Panc1 (cell line): Measurements from ENCODE around the gene RARB. TPM values are rescaled to one million over a fixed set of nuclear protein-coding genes. Genes with fewer than 3 reads are reported as not detected.
A peak's percentile ranks its signal among the peaks of the same experiment; 100 is the strongest.

Experiments
- ATAC-seq: fragments of 200-7000 bp; cut with Tn5 transposase; 2 replicates; pipeline ENCODE4 v1.9.1; 2020; ENCODE audit warnings: mild to moderate bottlenecking, moderate library complexity
- BruUV-seq: library from RNA; stranded (reverse); fragments of 400-500 nt; replicated peaks from 2 replicates; lab custom pipeline; 2021; lab: Mats Ljungman, UMichigan
- CTCF ChIA-PET: fragments of 300-600 bp; sonication (Branson Sonifier 250); formaldehyde crosslinking; loops from one replicate; lab custom pipeline; 2022; ENCODE audit warnings: antibody characterized with exemption; lab: Charles Lee
- POLR2A ChIA-PET: fragments of 300-600 bp; sonication (Branson Sonifier 250); formaldehyde crosslinking; loops from one replicate; lab custom pipeline; 2022; ENCODE audit warnings: antibody characterized with exemption; lab: Charles Lee
- DNase-seq: peaks from one replicate; pipeline ENCODE4 v3.0.0-alpha.2; 2010; ENCODE audit warnings: low read depth, low spot score
- H3K27ac ChIP-seq: 2 replicates; pipeline ENCODE4 v1.5.1; 2011; ENCODE audit warnings: mild to moderate bottlenecking, low read length, inconsistent platforms
- H3K27me3 ChIP-seq: fragments of 200-500 bp; sonication (Bioruptor generic); 2 replicates; pipeline ENCODE4 v1.6.0; 2014; ENCODE audit warnings: low read length, inconsistent platforms; ENCODE audit not compliant: control insufficient read depth, insufficient read depth
- H3K36me3 ChIP-seq: fragments of 200-500 bp; sonication (Bioruptor generic); 2 replicates; pipeline ENCODE4 v1.5.1; 2014; ENCODE audit warnings: inconsistent platforms, mild to moderate bottlenecking, low read length, moderate library complexity; ENCODE audit not compliant: control insufficient read depth, insufficient read depth
- H3K4me1 ChIP-seq: 2 replicates; pipeline ENCODE4 v1.5.1; 2011; ENCODE audit warnings: inconsistent platforms, mild to moderate bottlenecking, low read length, moderate library complexity; ENCODE audit not compliant: control insufficient read depth, insufficient read depth
- H3K4me3 ChIP-seq, 2 experiments: 2 replicates each; pipeline ENCODE4 v1.5.1; 2011 to 2012; ENCODE audit warnings: low read depth in 2 of 2, low read length in 2 of 2, mild to moderate bottlenecking in 2 of 2, inconsistent platforms in 1 of 2, moderate library complexity in 1 of 2
- H3K9me3 ChIP-seq: fragments of 200-500 bp; sonication (Bioruptor generic); 2 replicates; pipeline ENCODE4 v1.5.1; 2014; ENCODE audit warnings: low read depth, mild to moderate bottlenecking, inconsistent platforms, low read length, moderate library complexity; ENCODE audit not compliant: control insufficient read depth, insufficient read depth
- POLR2AphosphoS5 ChIP-seq: IDR thresholded peaks from 2 replicates; pipeline ENCODE4 v1.6.1; 2012; ENCODE audit warnings: mild to moderate bottlenecking, low read depth, low read length, moderate library complexity
- SIN3A ChIP-seq: IDR thresholded peaks from 2 replicates; pipeline ENCODE4 v1.6.1; 2012; ENCODE audit warnings: low read depth, mild to moderate bottlenecking, low read length, moderate library complexity, borderline replicate concordance; ENCODE audit not compliant: insufficient read depth
- TCF7L2 ChIP-seq: IDR thresholded peaks from 2 replicates; pipeline ENCODE4 v1.6.1; 2011; ENCODE audit warnings: mild to moderate bottlenecking, low read depth, low read length, inconsistent platforms
- in situ Hi-C: cut with HindIII; loops from 2 replicates; pipeline ENCODE4 v1.10.0; 2016; ENCODE audit warnings: low sequenced_read_pairs, low pct_unique_long_range_greater_than_20kb
- intact Hi-C: fragments of 100-400 bp; cut with micrococcal nuclease; formaldehyde crosslinking; loops from one replicate; pipeline ENCODE4 v1.10.0; 2022; ENCODE audit not compliant: unreplicated experiment
- total RNA-seq: library from RNA; stranded (reverse); gene quantifications from one replicate; pipeline ENCODE4 v1.2.1, GENCODE V29; 2021; ENCODE audit not compliant: unreplicated experiment
- TF ChIP-seq, protein P1 (sequence below), 2 experiments: IDR thresholded peaks; 2 replicates each; pipeline ENCODE4 v1.6.1; 2011 to 2012; ENCODE audit warnings: low read depth in 2 of 2, control low read depth in 1 of 2, low read length in 1 of 2, mild to moderate bottlenecking in 1 of 2, moderate library complexity in 1 of 2; ENCODE audit not compliant: insufficient read depth in 1 of 2
- TF ChIP-seq, protein P2 (sequence below): fragments of 450-650 bp; IDR thresholded peaks from 2 replicates; pipeline ENCODE4 v1.5.1; 2017; ENCODE audit warnings: mild to moderate bottlenecking

RARB gene
- total RNA-seq, 1 experiment from 2014 or later, result not detected

DNA sequence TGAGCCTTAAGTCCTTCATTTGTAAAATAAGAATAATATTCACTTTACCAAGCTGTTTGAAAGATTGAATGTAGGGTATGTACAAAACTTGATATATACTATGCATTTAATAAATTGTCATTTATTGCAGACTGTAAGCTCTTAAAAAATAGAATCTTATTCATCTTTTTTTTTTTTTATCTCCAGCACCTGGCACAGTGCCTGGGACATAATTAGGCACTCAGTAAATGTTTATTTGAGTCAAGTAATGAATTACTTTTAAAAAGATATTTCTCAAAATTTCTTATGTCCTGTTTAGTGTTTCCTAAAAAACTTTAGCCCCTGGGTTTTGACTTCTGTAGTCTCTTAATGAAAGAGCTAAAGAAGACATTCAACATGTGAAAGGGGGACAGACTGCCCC is 164.9 kb downstream of the RARB start:
- H3K27ac ChIP-seq, result no peak overlapping the region
- in situ Hi-C loops, result no loop called here
- CTCF ChIA-PET, result interaction anchor here (0.6 to 0.7 kb wide), 2 partner anchors 23 to 911 kb away, joined by 3 read pairs; no protein-coding TSS in a partner anchor
- POLR2A ChIA-PET, result no interaction called here
- intact Hi-C loops, result loop anchor here (5.0 kb wide), 1 partner anchor 631 kb away; no protein-coding TSS in a partner anchor
- ATAC-seq, result no peak
- H3K9me3 ChIP-seq, result no peaks in the 10 kb centered on the region
- DNase-seq, result no peak
- TF ChIP-seq POLR2AphosphoS5 (no peak), TCF7L2 (no peak), SIN3A (no peak)
- TF ChIP-seq, protein P1, sequence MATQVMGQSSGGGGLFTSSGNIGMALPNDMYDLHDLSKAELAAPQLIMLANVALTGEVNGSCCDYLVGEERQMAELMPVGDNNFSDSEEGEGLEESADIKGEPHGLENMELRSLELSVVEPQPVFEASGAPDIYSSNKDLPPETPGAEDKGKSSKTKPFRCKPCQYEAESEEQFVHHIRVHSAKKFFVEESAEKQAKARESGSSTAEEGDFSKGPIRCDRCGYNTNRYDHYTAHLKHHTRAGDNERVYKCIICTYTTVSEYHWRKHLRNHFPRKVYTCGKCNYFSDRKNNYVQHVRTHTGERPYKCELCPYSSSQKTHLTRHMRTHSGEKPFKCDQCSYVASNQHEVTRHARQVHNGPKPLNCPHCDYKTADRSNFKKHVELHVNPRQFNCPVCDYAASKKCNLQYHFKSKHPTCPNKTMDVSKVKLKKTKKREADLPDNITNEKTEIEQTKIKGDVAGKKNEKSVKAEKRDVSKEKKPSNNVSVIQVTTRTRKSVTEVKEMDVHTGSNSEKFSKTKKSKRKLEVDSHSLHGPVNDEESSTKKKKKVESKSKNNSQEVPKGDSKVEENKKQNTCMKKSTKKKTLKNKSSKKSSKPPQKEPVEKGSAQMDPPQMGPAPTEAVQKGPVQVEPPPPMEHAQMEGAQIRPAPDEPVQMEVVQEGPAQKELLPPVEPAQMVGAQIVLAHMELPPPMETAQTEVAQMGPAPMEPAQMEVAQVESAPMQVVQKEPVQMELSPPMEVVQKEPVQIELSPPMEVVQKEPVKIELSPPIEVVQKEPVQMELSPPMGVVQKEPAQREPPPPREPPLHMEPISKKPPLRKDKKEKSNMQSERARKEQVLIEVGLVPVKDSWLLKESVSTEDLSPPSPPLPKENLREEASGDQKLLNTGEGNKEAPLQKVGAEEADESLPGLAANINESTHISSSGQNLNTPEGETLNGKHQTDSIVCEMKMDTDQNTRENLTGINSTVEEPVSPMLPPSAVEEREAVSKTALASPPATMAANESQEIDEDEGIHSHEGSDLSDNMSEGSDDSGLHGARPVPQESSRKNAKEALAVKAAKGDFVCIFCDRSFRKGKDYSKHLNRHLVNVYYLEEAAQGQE (IDR thresholded peaks at IDR 0.05; ENCODE audit: insufficient read depth in 1 of 2, low read depth in 2 of 2, low read length in 1 of 2), result no peak
- TF ChIP-seq, protein P2, sequence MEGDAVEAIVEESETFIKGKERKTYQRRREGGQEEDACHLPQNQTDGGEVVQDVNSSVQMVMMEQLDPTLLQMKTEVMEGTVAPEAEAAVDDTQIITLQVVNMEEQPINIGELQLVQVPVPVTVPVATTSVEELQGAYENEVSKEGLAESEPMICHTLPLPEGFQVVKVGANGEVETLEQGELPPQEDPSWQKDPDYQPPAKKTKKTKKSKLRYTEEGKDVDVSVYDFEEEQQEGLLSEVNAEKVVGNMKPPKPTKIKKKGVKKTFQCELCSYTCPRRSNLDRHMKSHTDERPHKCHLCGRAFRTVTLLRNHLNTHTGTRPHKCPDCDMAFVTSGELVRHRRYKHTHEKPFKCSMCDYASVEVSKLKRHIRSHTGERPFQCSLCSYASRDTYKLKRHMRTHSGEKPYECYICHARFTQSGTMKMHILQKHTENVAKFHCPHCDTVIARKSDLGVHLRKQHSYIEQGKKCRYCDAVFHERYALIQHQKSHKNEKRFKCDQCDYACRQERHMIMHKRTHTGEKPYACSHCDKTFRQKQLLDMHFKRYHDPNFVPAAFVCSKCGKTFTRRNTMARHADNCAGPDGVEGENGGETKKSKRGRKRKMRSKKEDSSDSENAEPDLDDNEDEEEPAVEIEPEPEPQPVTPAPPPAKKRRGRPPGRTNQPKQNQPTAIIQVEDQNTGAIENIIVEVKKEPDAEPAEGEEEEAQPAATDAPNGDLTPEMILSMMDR, result no peak
- BruUV-seq, result no TSS peak
- H3K27me3 ChIP-seq, result no peaks in the 10 kb centered on the region
- H3K36me3 ChIP-seq, result no peaks in the 10 kb centered on the region
- H3K4me3 ChIP-seq, result no peak overlapping the region
- H3K4me1 ChIP-seq, result no peaks in the 10 kb centered on the region

DNA sequence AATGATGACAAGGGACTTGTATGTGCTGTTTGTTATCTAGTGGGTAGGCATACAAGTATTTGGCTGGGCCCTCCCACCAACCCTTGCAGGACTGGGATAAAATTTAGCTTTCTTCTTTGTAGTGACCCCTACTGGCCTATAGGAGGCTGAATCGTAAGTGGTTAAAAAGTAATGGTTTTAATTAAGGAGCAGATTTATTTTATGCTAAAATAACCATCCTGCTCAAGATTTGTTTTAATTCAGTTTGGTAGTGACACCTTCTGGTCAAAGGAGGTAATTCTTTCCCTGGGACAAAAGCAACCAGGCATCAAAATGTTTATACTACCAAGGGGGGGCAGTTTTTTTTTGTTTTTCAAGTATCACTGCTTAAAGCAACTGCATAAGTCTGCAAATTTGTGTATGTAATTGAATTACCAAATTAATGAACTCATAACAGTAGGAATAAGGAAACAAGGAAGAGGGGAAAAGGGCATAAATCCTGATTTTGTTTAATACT is 166.0 kb downstream of the RARB start:
- H3K27ac ChIP-seq, result no peak overlapping the region
- BruUV-seq, result no TSS peak
- H3K4me3 ChIP-seq, result no peak overlapping the region
- no peaks in the 10 kb centered on the region for H3K27me3 ChIP-seq
- ChIA-PET CTCF (interaction anchor here (0.6 kb wide), 1 partner anchor 740 kb away, joined by 3 read pairs; no protein-coding TSS in a partner anchor), POLR2A (no interaction called here)
- no peaks in the 10 kb centered on the region for H3K9me3 ChIP-seq
- H3K4me1 ChIP-seq, result no peaks in the 10 kb centered on the region
- no peak for TF ChIP-seq TCF7L2
- TF ChIP-seq, protein P2, result peak; percentile 62; the same call in 1 of the 2 replicates
- TF ChIP-seq SIN3A, result no peak
- TF ChIP-seq, protein P1 (IDR thresholded peaks at IDR 0.05; ENCODE audit: insufficient read depth in 1 of 2, low read depth in 2 of 2, low read length in 1 of 2), result no peak
- no peak for TF ChIP-seq POLR2AphosphoS5
- DNase-seq (no peak), ATAC-seq (no peak)
- intact Hi-C loops, result loop anchor here (2.0 to 5.0 kb wide), 2 partner anchors 632 to 821 kb away; no protein-coding TSS in a partner anchor
- H3K36me3 ChIP-seq, result peaks cover 3% of the 10 kb centered on the region
- in situ Hi-C loops, result no loop called here
